Measurements from ENCODE around the gene GUCY2F. TPM values are rescaled to one million over a fixed set of nuclear protein-coding genes. Genes with fewer than 3 reads are reported as not detected.

GUCY2F gene
- total RNA-seq, 1 donor from 2014 or later: not detected

DNA sequence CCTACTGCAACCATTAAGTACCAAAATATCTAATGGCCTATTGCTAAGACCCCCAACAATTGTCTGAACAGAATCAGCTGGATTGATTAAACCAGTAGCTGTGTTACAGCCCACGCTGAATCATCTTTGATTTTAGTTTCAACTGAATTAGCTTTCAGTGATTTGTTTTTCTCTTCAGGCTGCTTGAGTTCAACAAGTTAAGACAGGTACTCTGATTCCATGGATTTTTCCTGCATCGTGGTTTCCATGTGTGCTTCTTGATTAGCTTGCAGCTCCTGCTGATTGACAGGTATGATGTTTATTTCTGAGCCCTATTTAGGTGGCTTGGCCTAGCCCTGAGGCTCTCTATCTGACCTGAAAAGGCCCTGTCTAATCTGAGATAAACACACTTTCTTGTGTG, 91.3 kb downstream of the GUCY2F start:
- no peak for DNase-seq
- no peaks in the 10 kb centered on the region for H3K4me1 Mint-ChIP-seq (ENCODE audit: low read depth, unreplicated experiment)
- H3K27me3 Mint-ChIP-seq (ENCODE audit: unreplicated experiment): no peaks in the 10 kb centered on the region
- TF ChIP-seq, protein P1, sequence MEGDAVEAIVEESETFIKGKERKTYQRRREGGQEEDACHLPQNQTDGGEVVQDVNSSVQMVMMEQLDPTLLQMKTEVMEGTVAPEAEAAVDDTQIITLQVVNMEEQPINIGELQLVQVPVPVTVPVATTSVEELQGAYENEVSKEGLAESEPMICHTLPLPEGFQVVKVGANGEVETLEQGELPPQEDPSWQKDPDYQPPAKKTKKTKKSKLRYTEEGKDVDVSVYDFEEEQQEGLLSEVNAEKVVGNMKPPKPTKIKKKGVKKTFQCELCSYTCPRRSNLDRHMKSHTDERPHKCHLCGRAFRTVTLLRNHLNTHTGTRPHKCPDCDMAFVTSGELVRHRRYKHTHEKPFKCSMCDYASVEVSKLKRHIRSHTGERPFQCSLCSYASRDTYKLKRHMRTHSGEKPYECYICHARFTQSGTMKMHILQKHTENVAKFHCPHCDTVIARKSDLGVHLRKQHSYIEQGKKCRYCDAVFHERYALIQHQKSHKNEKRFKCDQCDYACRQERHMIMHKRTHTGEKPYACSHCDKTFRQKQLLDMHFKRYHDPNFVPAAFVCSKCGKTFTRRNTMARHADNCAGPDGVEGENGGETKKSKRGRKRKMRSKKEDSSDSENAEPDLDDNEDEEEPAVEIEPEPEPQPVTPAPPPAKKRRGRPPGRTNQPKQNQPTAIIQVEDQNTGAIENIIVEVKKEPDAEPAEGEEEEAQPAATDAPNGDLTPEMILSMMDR (IDR thresholded peaks at IDR 0.05; ENCODE audit: partially characterized antibody, unreplicated experiment): no peak
- H3K9me3 Mint-ChIP-seq (ENCODE audit: unreplicated experiment): no peaks in the 10 kb centered on the region
- no peaks in the 10 kb centered on the region for H3K36me3 Mint-ChIP-seq (ENCODE audit: unreplicated experiment)
- no peak overlapping the region for H3K27ac Mint-ChIP-seq (ENCODE audit: unreplicated experiment)
- no peak overlapping the region for H3K4me3 Mint-ChIP-seq (ENCODE audit: unreplicated experiment)

DNA sequence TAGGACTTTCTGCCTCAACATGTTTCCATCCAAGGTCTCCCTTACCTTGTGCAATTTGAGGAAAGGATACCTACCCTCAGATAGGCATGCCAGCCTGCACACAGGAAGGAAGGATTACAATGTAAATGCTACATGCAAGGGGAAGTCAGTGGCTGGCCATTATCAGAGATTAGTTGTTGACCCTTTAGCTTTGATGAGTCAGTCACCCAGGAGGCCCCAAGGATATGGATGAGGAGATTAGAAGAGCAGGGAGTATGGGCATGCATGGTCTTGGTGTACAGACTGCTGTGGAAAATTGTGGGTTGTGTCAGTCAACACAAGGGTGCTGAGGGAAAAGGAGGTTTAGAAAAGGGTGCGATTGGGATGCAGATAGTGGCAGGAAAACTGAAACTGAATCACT, 92.0 kb downstream of the GUCY2F start:
- H3K36me3 Mint-ChIP-seq (ENCODE audit: unreplicated experiment): no peaks in the 10 kb centered on the region
- H3K27me3 Mint-ChIP-seq (ENCODE audit: unreplicated experiment): no peaks in the 10 kb centered on the region
- H3K4me1 Mint-ChIP-seq (ENCODE audit: low read depth, unreplicated experiment): no peaks in the 10 kb centered on the region
- no peak overlapping the region for H3K27ac Mint-ChIP-seq (ENCODE audit: unreplicated experiment)
- H3K4me3 Mint-ChIP-seq (ENCODE audit: unreplicated experiment): no peak overlapping the region
- DNase-seq: no peak
- TF ChIP-seq, protein P1 (IDR thresholded peaks at IDR 0.05; ENCODE audit: partially characterized antibody, unreplicated experiment): no peak
- no peaks in the 10 kb centered on the region for H3K9me3 Mint-ChIP-seq (ENCODE audit: unreplicated experiment)

DNA sequence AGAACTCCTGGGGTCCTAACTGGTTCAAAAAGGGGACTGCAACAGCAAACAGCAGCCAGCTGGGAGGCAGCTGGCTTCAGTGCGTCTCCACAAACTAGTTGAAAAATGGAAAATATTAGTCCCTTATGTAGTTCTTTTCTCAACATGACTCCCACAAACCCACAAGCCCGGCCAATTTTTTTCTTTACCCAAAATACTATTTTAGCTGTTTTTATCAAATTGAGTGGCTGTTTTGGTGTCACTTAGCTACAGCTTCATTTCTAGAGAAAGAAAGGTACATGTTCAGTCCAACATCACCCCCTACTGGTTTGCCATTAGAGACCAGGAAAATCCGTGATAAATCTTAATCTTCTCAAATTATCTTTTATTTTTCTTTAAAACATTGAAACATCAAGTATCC, 97.2 kb downstream of the GUCY2F start:
- H3K27ac Mint-ChIP-seq (ENCODE audit: unreplicated experiment): no peak overlapping the region
- TF ChIP-seq, protein P1 (IDR thresholded peaks at IDR 0.05; ENCODE audit: partially characterized antibody, unreplicated experiment): peak; percentile 60
- no peak overlapping the region for H3K4me3 Mint-ChIP-seq (ENCODE audit: unreplicated experiment)
- H3K4me1 Mint-ChIP-seq (ENCODE audit: low read depth, unreplicated experiment): no peaks in the 10 kb centered on the region
- H3K27me3 Mint-ChIP-seq (ENCODE audit: unreplicated experiment): no peaks in the 10 kb centered on the region
- no peaks in the 10 kb centered on the region for H3K36me3 Mint-ChIP-seq (ENCODE audit: unreplicated experiment)
- no peak for DNase-seq
- H3K9me3 Mint-ChIP-seq (ENCODE audit: unreplicated experiment): no peaks in the 10 kb centered on the region

DNA sequence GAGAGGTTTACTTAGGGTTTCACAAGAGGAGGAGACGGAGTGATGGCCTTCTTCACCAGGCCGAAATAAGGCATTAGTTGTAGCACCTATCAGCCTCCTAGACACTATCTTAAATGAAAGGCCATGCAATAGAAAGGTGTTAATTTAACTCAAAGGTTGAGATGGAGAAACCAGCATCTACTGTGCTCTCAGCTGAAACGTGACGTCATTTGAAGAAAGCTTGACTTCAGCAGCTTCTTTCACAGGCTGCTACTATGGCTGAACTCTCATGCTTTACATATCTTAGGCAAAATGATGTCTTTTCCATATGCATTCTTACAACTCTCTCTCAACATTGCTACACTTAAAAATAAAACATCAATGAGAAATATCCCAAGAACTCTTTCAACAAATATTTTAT, 99.6 kb downstream of the GUCY2F start:
- no peaks in the 10 kb centered on the region for H3K4me1 Mint-ChIP-seq (ENCODE audit: low read depth, unreplicated experiment)
- no peak overlapping the region for H3K4me3 Mint-ChIP-seq (ENCODE audit: unreplicated experiment)
- no peaks in the 10 kb centered on the region for H3K27me3 Mint-ChIP-seq (ENCODE audit: unreplicated experiment)
- DNase-seq: no peak
- H3K27ac Mint-ChIP-seq (ENCODE audit: unreplicated experiment): no peak overlapping the region
- H3K36me3 Mint-ChIP-seq (ENCODE audit: unreplicated experiment): no peaks in the 10 kb centered on the region
- TF ChIP-seq, protein P1 (IDR thresholded peaks at IDR 0.05; ENCODE audit: partially characterized antibody, unreplicated experiment): no peak
- H3K9me3 Mint-ChIP-seq (ENCODE audit: unreplicated experiment): no peaks in the 10 kb centered on the region

DNA sequence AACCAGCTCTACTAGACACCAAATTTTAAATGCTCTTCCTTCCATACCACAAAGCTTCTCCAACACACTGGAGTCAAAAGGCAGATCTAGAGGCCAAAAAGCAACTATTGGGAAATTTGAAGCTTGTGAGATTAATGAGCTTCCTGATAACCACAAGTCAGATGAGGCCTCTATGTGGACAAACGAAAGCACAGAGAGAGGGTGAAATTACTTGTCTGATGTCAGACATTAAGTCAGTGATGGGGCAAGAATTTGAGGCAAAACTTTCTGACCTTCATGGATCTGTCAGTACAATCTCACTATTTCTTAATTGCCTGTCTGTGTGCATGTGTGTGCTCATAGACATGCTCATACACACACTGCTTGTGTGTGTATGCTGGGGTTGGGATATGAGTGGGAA, 103.6 kb downstream of the GUCY2F start:
- no peak overlapping the region for H3K27ac Mint-ChIP-seq (ENCODE audit: unreplicated experiment)
- TF ChIP-seq, protein P1 (IDR thresholded peaks at IDR 0.05; ENCODE audit: partially characterized antibody, unreplicated experiment): no peak
- no peaks in the 10 kb centered on the region for H3K9me3 Mint-ChIP-seq (ENCODE audit: unreplicated experiment)
- no peak overlapping the region for H3K4me3 Mint-ChIP-seq (ENCODE audit: unreplicated experiment)
- DNase-seq: no peak
- H3K4me1 Mint-ChIP-seq (ENCODE audit: low read depth, unreplicated experiment): no peaks in the 10 kb centered on the region
- no peaks in the 10 kb centered on the region for H3K36me3 Mint-ChIP-seq (ENCODE audit: unreplicated experiment)
- H3K27me3 Mint-ChIP-seq (ENCODE audit: unreplicated experiment): no peaks in the 10 kb centered on the region
